GDM1 (cell line): ENCODE data around the gene PKD2L1.
"Not testable (repeated sequence)": the region's sequence is repeated elsewhere in the genome, so short reads cannot be mapped to it uniquely, and the experiment has no call there.

Experiments
- DNase-seq: peaks from one replicate; lab custom pipeline; 2025; lab: John Stamatoyannopoulos, UW

Gene PKD2L1

DNA sequence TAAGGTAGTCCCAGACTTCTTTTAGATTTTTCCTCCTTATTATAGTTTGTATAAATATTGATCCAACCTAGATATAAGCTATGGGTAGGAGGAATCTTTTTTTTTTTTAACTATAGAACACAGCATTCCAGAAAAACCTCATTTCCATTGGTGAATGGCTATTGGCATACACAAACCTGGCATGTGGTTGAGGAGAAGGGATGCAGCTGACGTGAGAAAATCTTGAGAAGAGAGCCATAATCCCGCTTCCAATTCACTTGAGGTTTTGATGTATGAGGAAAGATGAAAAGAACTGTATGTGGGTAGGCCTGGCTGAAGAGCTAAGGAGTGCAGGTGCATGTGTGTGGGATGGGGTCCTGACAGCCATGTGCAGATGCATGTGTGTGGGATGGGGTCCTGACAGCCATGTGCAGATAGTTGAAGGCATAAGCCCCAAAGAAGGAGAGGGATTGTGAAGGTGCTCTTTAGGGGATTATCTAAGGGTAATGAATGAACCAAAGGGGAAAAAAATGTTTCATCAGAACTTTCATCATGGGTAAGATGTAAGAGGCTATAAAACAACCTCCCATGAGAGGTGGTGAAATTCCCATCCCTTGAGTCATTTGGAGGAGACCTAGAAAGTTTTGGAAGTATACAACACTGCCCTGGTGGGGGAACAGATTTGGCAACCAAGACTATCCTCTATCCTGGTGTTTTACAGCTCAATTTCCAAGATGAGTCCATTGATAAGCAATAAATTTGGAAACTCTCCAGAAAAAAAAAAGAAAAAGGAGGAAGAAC is 3.8 kb upstream of the PKD2L1 start:
- no peak for DNase-seq

DNA sequence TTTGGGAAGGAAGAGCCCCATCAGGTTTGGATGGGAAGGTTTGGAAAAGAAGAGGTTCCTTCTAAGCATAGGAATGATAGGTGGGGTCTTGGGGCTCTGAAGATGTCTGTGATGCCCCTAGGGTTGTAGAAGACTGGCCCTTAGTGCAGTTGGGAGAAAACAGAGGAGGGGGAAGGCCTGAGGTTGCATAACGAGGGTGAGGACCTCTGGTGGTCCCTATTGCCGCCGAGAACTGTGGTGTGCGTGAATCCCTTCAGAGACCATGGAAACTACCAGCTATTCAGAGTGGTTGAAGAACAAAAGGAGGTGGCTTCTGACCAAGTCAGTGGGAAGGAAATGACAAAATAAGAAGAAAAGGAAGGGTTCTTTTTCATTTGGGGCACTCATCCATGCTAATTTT is 3.1 kb upstream of the PKD2L1 start:
- no peak for DNase-seq

DNA sequence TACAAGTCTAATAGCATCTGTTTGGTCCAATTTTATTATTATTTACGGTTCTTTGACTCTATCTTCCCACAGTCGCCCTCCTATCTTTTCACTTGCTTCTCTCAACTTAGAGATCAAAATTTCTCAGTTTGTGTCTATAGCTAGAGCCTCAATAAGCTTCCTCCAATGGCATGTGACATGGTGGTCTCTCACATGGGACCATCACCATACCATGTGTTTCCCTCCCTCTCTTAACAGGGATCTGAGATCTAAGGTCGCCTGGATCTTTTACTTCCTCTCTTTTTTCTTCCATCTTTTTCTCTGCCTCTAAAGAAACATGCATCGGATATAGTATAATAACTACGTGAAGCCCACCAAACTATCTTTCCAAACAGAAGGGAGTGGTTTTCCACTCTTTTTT is 1.8 kb downstream of the PKD2L1 start:
- DNase-seq = no peak

DNA sequence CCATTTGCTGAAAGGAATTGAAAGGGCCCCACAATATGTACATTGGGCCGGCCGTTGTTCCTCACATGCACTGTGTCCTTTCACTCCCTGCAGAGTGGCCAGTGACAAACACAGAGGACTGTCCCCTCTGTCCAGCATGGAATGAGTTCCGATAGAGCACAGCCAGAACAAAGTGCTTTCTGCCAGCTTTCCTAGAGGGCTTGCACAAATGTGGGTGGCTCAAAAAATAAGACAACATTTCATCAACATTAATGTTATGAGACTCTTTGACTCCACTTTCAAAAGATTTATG is 2.4 kb downstream of the PKD2L1 start:
- DNase-seq = no peak

DNA sequence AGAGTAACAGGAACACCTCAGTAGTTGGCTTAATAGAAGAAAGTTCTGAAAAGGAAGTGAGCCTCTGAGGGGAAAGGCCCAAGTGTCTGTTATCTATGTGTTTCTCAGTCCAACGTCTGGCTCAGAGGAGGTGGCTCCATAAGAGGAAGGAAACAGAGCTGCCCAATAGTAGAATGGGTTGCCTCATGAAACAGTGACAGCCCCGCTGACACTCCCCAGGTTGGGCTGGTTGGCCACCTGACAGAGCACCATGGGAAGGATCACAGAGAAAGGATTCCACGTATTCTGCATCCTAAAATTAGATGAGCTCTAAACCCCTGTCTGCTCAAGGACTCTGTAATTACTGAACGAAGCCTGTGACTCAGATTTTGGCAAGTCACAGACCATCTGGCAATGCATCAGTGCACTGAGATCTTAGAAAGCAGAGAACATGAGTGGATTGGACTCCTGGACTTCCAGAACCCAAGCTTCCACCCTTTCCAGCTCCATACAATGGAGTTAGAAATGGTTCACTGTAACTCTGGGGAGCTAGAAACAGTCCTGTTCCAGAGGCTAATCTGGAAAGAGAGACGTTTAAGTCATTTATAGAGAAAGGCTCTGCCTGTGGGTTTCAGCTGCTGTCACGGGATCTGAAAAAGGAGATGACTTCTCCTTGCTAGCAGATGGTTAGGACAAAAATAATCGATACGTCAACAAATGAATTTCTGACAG is 2.9 kb downstream of the PKD2L1 start:
- DNase-seq = peak; percentile 55

DNA sequence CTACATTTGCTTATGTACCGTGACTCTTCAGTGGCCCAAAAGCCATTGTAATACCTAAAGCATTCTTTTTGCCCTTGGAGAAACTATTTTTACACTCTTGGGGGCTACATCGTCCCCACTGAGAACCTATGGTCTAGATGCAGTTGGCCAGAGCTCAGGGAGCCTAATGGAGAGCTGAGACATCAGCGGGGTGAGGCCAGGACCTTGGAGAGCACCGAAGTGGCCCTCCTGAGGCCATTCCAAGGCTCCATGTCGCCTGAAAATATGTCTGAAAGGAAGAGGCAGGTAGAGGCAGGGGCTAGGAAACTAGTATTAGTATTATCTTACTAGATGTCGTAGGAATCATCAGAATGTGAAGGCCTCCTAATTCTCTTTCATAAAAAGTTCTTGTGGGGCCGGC is 4.9 kb downstream of the PKD2L1 start:
- no peak for DNase-seq

DNA sequence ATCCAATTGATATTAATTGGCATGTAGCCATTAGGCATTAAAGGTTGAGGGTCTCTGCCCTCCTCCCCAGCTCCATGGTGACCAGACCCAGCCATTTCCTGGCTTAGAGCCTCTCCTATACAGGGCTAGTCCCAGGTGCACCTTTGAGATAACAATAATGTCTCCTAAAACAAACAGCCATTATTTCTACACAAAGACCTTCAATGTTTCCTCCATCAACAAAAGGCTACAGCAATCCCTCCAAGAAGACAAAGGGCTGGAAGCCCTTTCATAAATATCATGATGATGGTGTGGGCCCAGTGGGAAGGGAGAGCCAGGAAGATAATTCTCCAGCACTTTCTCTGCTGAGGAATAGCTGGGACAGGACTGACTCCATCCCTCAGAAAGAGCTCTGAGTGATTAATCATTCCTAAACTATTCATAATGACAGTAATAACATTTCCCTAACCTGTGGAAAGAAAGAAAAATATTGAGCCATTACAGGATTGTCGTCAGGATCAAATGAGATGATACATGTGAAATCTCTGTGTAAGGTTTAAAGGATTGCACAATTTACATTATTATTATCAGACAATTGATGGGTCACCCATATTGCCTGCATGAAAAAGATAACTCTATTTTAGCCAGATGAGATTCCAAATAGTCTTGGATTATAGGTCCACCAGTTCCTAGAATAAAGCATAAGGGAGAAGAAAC is 10.2 kb downstream of the PKD2L1 start:
- DNase-seq = no peak

DNA sequence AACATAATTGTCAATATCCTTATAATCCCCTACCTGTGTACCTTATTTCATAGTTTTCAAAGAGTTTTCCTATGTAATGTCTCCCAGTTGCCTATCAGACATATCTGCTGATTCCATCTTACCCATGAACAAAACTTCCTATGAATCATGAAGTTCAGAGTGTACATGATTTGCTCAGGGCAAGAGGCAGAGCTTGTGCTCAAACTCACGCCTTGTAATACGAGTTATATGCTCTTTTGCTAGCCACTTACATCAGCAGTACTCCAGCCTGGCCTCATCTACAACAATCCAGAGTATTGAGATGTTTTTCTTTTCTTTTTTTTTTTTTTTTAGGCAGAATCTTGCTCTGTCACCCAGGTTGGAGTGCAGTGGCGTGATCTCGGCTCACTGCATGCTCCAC is 11.8 kb downstream of the PKD2L1 start:
- no peak for DNase-seq

DNA sequence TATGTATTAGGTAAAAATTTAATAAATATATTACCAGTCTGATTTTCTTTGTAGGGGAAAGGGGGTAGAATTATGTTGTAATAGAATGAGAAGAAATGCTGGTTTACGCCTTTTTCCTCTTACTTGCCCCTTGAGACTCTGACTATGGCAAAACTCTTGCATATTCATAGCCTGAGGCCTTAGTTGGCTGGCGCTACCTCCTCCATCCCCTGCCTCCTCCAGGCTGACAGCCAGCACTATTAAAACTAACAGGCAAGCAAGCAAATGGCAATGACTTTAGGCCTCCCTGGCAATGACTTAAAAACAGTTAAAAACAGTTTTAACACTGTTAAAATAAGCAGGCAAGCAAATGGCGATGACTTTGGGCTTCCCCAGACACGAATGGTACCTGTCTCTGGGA is 14.4 kb downstream of the PKD2L1 start:
- no peak for DNase-seq

DNA sequence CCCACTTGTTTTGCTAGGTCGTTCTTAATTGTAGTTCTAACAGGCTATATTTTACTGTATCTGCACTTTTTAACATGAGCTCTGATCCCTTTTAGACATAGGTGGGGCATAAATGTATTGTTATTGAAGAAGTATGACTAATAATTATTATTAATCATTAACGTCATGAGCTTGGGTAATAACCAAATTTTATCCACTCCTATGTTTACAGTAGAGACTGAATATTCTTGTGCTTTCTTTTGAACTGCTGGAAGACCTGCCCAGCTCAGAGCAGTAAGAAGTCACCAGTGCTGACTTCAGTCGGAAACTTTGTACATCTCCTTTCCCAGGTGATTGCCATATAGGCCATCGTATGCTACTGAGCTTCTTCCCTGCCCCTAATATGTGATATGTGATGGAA is 18.7 kb downstream of the PKD2L1 start:
- no peak for DNase-seq

DNA sequence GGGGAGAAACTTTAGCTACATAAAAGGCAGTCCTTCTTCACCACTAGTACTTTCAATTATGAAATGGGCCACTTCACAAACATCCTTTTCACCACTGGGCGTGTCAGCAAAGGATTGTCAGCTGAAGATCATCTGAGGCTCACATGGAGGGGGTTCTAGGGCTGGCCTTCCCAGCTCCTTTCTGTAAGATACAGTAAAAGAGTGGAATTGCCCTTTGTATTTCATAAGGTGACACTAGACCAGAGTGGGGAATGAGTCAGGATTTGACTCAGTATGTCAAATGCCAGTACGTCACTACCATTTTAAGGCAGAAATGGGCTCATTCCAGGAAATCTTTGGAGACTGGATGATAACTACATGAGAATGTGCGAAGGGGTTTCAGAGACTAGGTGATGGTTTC is 22.3 kb downstream of the PKD2L1 start:
- no peak for DNase-seq

DNA sequence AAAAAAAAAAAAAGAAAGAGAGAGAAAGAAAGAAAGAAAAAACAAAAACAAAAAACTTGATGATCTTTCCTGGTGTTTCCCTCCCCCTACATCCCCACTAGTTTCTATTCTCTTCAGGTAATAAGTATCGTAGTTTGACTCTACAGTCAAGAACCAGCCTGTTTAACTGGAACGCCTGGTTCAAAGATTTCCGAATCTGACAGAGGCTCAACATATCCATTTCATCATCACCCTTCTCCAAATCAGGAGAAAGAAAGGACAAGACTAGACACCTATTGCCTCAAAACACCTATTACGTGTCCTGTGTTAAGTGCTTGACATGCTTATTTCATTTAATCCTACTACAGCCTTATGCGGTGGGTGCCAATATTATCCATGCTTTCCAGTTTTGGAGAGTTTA is 23.2 kb downstream of the PKD2L1 start:
- no peak for DNase-seq

DNA sequence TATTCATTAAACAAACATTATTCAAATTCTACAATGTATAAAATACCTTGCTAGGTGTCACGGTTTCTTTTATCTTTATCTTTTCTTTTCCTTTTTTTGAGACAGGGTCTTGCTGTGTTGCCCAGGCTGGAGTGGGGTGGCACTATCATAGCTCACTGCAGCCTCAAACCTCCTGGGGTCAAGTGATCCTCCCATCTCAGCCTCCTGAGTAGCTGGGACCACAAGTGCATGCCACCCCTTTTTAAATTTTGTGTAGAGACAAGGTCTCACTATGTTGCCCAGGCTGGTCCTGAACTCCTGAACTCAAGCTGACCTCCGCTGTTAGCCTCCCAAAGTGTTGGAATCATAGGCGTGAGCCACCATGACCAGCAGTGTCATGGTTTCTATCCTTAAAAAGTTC is 25.6 kb downstream of the PKD2L1 start:
- no peak for DNase-seq

DNA sequence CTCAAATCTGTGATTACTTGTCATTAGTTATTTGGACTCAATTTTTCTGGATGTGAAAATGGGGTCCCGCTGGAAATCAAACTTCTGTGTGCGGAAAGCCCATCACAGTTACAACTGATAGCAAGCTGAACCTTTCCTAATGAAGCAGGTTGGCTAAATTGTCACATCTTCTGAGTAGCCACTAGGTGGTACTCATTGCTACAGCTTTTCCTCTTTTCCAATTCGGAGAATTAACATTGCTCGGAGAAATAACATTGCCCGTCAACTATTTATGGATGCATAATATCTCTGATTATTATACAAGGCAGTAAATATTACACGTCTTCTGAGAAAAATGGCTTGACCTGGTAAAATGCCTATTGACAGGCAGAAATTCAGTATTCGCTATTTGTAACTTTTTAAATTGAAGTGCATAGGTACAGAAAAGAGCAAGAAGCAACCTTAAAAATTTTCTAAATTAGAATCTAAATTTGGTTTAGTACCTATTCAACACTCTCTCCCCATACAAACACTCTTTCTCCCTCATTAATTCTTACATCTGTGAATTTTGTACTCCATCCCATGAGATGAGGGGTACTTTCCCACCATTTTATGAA is 26.2 kb downstream of the PKD2L1 start:
- no peak for DNase-seq

DNA sequence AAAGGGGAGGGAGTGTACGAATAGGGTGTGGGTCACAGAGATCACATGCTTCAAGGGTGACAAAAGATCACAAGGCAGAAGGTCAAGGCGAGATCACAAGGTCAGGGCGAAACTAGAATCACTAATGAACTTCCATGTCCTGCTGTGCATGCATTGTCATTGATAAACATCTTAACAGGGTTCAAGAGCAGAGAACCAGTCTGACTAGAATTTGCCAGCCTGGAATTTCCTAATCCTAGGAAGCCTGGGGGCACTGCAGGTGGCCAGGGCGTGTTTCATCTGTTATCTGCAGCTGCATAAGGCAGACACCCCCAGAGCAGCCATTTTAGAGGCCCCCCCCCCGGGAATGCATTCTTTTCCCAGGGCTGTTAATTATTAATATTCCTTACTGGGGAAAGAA is 28.9 kb downstream of the PKD2L1 start:
- DNase-seq = not testable (repeated sequence)

DNA sequence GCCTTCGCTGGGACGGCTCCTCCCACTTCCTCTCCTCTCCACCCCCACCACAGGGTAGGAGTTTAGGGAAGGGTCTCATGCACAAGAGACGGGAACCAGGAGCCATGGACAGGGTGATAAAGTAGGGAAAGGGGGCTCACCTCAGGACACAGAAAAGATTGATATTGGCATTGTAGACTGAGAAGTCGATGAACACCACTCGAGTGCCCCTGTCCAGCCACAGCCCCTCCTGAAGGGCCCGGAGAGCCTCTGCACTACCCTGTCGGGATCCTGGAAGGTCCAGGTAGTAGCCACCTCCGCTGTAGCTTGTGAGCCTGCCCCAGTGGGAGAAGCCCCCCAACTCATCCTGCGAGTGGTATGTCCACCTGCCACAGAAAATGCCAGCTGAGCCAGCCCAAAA is 32.8 kb downstream of the PKD2L1 start:
- DNase-seq = no peak

DNA sequence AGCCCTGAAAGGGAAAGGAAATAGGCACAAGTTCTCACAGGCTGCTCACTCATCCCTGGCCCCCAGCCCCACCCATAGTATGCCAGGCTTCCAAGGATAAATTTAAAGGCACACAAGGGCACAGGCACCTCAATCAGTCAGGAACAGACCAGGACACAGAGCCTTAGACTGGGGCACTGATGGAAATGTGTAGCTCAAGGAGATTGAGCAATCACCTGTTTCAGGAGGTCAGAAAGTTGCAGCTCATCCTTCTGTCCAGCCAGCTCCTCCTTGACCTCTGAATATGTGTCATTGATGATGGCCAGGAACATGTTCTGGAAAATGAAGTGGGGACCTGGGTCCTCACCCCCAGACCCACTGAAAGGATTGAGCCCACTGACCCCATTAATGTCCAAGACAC is 37.0 kb downstream of the PKD2L1 start:
- no peak for DNase-seq

DNA sequence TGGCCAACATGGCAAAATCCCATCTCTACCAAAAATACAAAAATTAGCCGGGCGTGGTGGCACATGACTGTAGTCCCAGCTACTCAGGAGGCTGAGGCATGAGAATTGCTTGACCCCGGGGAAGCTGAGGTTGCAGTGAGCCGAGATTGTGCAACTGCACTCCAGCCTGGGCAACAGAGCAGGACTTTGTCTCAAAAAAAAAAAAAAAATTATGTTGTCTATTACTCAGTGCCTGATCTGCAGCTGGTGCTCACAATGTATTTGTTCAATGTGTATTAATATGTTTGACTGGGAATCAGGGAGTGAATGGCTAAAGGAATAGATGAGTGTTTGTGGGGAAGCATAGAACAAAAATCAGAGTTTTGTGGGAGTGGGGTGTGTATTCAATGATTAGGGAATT is 37.7 kb downstream of the PKD2L1 start:
- DNase-seq = not testable (repeated sequence)

DNA sequence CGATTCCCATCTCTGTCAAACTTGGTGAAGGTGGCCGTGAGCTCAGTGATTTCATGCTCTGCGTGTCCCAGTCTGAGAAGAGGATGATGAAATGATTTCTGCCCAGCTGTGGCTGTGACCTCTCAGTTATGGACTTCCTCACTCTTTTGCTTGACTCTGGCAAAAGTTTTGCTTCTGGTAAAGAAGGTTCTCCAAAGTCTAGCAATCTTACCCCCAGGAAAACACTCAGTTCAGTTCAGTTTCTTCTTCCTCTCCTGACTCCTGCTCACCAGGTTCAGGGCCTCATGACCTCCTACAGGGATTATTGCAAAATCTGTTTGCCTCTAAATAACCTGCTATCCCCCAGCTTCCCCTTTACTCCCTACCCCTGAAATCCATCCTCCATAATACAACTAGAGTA is 38.7 kb downstream of the PKD2L1 start:
- no peak for DNase-seq

DNA sequence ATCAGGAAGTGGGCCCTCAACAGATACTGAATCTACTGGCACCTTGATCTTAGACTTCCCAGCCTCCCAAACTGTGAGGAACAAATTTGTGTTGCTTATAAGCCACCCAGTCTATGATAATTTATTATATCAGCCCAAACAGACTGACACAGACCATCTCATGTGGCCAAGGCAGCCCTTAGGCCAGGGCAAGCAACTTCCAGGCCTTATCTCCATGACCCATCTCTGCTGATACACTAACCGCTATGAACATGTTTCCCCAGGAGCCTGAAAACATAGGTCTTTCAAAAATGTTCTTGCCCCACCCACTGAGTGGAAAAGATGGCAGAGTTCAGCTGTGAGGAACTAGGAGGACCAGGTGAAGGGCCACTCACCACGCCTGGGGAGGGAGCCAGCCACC is 40.4 kb downstream of the PKD2L1 start:
- no peak for DNase-seq

DNA sequence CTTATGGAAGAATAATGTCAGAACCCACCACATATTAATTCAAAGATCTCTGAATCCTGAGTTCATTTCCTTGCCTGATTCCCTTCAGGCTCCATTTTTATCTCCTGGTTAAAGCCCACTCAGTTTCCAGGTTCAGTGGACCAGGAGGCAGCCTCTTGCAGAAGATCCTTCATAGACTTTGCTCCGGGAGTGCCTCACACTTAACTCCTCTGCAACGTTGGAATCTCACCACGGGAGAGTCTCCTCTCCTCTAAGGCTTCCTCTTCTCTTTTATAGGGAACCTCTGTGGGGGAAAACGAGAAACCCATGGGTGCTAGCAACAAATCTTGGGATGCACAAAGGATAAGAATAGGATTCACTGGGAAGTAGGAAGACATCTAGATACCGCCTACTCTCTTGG is 41.8 kb downstream of the PKD2L1 start:
- DNase-seq = no peak

DNA sequence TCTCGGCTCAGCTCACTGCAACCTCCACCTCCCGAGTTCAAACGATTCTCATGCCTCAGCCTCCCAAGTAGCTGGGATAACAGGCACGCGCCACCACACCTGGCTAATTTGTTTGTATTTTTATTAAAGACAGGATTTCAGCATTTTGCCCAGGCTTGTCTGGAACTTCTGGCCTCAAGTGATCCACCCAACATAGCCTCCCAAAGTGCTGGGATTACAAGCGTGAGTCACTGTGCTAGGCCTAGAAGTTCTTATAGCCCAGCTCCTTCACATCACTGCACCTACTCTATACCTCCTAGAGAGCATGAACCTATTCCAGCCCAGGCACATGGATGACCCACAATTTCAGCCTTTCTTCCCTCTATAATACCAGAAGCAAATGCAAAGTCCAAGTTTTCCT is 42.3 kb downstream of the PKD2L1 start:
- DNase-seq = no peak
